Retina (tissue), 1 donor: ENCODE results near the gene NFIC.
"Not testable (repeated sequence)": the region's sequence is repeated elsewhere in the genome, so short reads cannot be mapped to it uniquely, and the experiment has no call there.

Experiments used
- DNase-seq: peaks from one replicate; pipeline ENCODE4 v3.0.0-alpha.2; 2016

NFIC gene

DNA sequence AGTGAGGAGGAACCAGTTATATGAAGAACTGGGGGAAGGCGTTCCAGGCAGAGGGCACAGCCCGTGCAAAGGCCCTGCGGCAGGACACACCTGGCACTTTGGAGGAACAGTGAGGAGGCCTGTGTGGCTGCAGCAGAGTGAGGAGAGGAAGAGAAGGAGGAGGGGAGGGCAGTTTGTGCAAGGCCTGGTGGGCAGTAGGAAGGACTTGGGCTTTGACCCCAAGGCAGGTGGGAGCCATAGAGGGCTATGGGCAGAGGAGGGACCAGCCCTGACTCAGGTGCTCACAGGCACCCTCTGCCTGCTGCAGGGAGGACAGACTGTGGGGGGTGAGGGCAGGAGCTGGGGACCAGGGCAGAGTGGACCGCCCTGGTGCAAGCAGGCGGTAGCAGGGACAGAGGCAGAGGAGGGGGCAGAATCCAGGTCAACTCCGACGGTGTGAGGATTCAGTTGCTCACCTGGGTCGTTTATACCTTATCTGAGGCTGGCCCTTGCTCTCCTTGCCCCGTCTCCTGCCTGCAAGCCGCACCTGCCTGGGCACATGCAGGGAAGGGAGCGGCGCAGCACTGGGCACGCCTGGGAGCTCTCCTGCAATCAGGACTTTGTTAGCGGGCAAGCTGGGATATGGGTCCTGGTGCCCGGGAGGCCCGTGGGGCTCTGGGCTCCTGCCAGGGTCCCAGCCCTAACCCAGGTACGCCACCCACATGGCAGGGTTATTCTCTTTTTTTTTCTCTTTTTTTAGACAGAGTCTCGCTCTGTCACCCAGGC, 34.8 kb downstream of the NFIC start:
- no peak for DNase-seq

GRCh38 chr19:3402631-3403443, 36.5 kb downstream of the NFIC start:
- no peak for DNase-seq

- peak; percentile 20 for DNase-seq
Observed at GRCh38 chr19:3403489-3404323, 37.3 kb downstream of the NFIC start.

GRCh38 chr19:3404324-3405260, 38.2 kb downstream of the NFIC start:
- DNase-seq = no peak

GRCh38 chr19:3405261-3405653, 38.9 kb downstream of the NFIC start:
- no peak for DNase-seq

- DNase-seq = no peak
Observed at GRCh38 chr19:3406571-3407111, 40.3 kb downstream of the NFIC start.

GRCh38 chr19:3407556-3408516, 41.5 kb downstream of the NFIC start:
- DNase-seq = no peak

DNA sequence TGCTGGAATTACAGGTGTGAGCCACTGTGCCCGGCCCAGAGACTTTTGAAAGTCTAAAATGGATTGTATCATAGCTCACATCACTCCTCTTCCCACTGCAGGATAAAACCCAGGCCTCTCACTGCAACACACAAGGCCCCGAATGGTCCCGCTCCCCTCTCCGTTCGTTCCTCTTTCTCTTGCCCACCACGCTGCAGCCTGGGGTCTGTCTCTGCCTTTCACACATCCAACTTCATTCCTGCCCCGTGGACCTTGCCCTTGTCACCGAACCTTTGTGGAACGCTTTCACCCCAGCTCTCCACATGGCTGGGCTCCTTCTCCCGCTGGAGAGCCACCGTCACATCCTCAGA, 42.6 kb downstream of the NFIC start:
- no peak for DNase-seq

DNA sequence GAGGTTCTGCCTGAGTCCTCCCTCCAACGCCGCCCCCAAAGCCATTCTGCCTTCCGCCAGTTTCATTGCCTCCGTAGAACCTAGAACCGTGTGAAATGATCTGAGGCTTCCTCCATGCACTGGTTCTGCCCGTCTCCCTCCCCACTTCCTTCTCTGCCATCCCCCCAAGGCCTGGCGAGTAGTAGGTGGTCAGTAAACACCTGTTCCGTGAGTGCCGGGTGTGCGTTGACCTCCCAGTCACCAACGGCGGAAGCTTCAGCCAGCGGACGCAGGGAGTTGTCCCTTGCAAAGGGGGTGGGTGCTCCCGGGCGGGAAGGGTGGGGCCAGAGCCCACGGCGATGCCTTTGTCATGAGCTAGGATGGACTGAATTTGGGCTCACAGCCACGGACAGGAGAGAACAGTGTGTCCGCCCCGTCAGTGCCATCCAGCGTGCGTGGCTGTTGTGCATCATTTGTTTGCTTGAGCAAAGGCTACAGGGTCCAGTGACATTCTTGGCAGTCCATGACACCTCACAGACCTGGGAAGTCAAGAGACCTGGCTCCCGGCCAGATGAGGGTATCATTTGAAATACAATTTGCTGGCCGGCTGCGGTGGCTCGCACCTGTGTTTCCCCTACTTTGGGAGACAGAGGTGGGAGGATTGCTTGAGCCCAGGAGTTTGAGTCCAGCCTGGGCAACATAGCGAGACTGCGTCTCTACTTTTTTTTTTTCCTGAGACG, 43.1 kb downstream of the NFIC start:
- DNase-seq = no peak

GRCh38 chr19:3411636-3412035, 45.3 kb downstream of the NFIC start:
- DNase-seq = no peak

- DNase-seq = no peak
Observed at GRCh38 chr19:3412066-3412465, 45.7 kb downstream of the NFIC start.

GRCh38 chr19:3413796-3414327, 47.5 kb downstream of the NFIC start:
- DNase-seq = no peak

GRCh38 chr19:3415695-3416094, 49.3 kb downstream of the NFIC start:
- no peak for DNase-seq

DNA sequence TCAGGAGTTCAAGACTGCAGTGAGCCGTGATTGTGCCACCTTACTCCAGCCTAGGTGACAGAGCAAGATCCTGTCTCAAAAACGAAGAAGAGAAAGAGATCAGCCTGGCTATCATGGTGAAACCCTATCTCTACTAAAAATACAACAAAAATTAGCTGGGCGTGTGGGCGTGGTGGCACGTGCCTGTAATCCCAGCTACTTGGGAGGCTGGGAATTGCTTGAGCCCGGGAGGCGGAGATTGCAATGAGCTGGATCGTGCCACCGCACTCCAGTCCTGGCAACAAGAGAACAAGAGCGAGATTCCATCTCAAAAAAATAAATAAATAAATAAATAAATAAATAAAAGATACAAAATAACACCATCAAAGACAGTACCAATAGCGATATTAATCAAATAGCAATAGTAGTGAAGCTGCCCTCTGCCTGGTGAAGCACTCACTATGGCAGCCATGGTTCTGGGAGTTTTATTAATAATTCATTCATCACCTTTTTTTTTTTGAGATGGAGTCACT, 53.9 kb downstream of the NFIC start:
- DNase-seq = no peak

GRCh38 chr19:3420909-3421619, 54.7 kb downstream of the NFIC start:
- no peak for DNase-seq

GRCh38 chr19:3421656-3422055, 55.3 kb downstream of the NFIC start:
- DNase-seq = not testable (repeated sequence)

DNA sequence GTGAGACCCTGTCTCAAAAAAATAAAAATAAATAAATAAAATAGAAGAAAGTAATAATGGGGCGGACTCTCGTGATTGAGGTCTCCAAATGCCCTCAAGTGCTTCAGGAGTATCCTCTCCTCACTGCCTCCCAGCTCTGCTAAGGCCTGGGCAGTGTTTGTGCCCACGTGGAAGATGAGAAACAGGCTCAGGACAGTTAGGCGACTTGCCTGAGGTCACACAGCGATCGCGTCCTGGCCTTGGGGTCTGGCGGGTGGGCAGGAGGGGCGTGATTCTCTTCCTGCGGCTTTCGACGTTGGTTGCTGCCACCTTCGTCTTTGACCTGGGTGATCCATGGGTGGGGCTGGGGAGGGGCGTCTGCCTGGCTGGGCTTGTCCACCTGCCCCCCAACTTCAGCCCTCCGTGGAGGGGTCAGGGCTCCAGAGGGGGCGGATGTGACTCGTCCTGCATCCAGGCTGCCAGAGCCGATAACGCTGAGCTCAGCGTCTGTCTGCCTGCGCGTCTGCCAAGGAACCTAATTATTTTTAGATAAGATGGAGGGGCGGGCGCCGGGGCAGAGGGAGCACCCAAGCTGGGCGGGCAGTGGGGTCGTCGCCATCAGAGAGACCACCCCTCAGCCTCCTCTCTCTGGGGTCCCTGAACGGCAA, 56.9 kb downstream of the NFIC start:
- no peak for DNase-seq

- DNase-seq = no peak
Observed at GRCh38 chr19:3426433-3426832, 60.0 kb downstream of the NFIC start.

DNA sequence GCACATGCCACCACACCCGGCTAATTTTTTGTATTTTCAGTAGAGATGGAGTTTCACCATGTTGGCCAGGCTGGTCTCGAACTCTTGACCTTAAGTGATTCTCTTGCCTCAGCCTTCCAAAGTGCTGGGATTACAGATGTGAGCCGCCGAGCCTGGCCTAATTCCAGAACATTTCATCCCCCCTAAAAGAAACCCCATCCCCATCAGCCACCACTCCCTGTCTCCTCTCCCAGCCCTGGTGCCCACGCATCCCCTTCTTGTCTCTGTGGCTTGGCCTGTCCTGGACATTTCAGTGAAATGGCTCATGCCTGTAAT, 63.9 kb downstream of the NFIC start:
- DNase-seq = not testable (repeated sequence)
